ENCODE measurements around the gene HELB. TPM values are rescaled to one million over a fixed set of nuclear protein-coding genes. Genes with fewer than 3 reads are reported as not detected.

HELB gene
- total and polyA plus RNA-seq, 2 of the 8 experiments (the other 6 are each of a cell fraction or from before 2014, with no cell fraction given): 1.8 to 7.6 TPM

- Histone ChIP-seq H3K4ac (replicated peaks; ENCODE audit: insufficient read length, low read depth, low read length) (no peak overlapping the region), H2BK5ac (ENCODE audit: low read depth, low read length) (no peak overlapping the region), H2BK120ac (replicated peaks; ENCODE audit: low read depth, low read length) (no peak overlapping the region), H2BK20ac (ENCODE audit: low read length) (no peak overlapping the region), H4K8ac (ENCODE audit: extremely low read depth, insufficient read depth, low read length) (no peak overlapping the region), H3K9ac (replicated peaks in 1 of 4; ENCODE audit: extremely low read depth in 1 of 4, low read depth in 3 of 4, low read length in 3 of 4) (no peak overlapping the region), H4K20me1 (replicated peaks in 1 of 2; ENCODE audit: control insufficient read depth in 1 of 2, insufficient read depth in 2 of 2, low read length in 2 of 2) (no peaks in the 10 kb centered on the region), H3K36me3 (ENCODE audit: control insufficient read depth in 2 of 4, insufficient read depth in 4 of 4, low read length in 3 of 4) (peaks cover 0 to 16% (median 4%) of the 10 kb centered on the region in 4 experiments; a peak in 4 of 8 replicates), H2AK5ac (ENCODE audit: low read depth, low read length) (no peak overlapping the region), H2AFZ (ENCODE audit: low read length) (no peak overlapping the region), H3K79me2 (ENCODE audit: control insufficient read depth in 1 of 2, insufficient read depth in 2 of 2, low read length in 2 of 2) (no peaks in the 10 kb centered on the region), H2BK15ac (ENCODE audit: low read length) (no peak overlapping the region), H3K4me2 (ENCODE audit: insufficient read depth in 1 of 2, low read depth in 2 of 2, low read length in 2 of 2) (no peak overlapping the region), H4K91ac (replicated peaks; ENCODE audit: insufficient read length, low read length) (no peak overlapping the region), H3K27ac (ENCODE audit: low read depth, low read length) (no peak overlapping the region), H3K9me3 (ENCODE audit: insufficient read depth in 2 of 2, low read depth in 1 of 2, low read length in 1 of 2) (0 out of 4 replicates have a peak, but pooled peaks cover 0 to under 1% of the 10 kb centered on the region in 2 experiments), H4K5ac (ENCODE audit: insufficient read length, low read depth, low read length) (no peak overlapping the region), H3K56ac (replicated peaks; ENCODE audit: insufficient read length, low read depth, low read length) (no peak overlapping the region), H3K18ac (ENCODE audit: extremely low read depth, low read length) (no peak overlapping the region), H3K23ac (ENCODE audit: insufficient read length) (no peak overlapping the region), H3K27me3 (replicated peaks in 1 of 4; ENCODE audit: control insufficient read depth in 3 of 4, extremely low read depth in 1 of 4, insufficient read depth in 3 of 4, low read length in 3 of 4) (no peaks in the 10 kb centered on the region), H3K14ac (ENCODE audit: insufficient read length) (no peak overlapping the region), H3K4me1 (replicated peaks in 1 of 4; ENCODE audit: control insufficient read depth in 3 of 4, insufficient read depth in 4 of 4, low read length in 3 of 4) (no peaks in the 10 kb centered on the region), H3K4me3 (ENCODE audit: extremely low read depth in 1 of 4, insufficient read depth in 2 of 4, low read depth in 3 of 4, low read length in 4 of 4) (no peak overlapping the region), H2BK12ac (ENCODE audit: low read depth, low read length) (no peak overlapping the region), H3K23me2 (ENCODE audit: low read depth, low read length) (no peaks in the 10 kb centered on the region), H3K79me1 (ENCODE audit: low read depth, low read length) (no peaks in the 10 kb centered on the region)
- POLR2A ChIA-PET (ENCODE audit: partially characterized antibody): no interaction called here
- FAIRE-seq (no peak), DNase-seq (ENCODE audit: low read depth in 1 of 2, low spot score in 2 of 2) (no peak)
- 97% methylated on average over 2 of the region's 2 CpGs; no CpG with 5 or more reads in 1 of the 2 experiments for WGBS, 2 experiments (ENCODE audit: extremely low coverage in 1 of 2, insufficient coverage in 1 of 2, insufficient read length in 1 of 2, insufficient replicate concordance in 2 of 2, low coverage in 1 of 2, low lambda C conversion rate in 2 of 2, missing lambda C conversion rate in 1 of 2)
- CTCF ChIA-PET (ENCODE audit: partially characterized antibody): interaction anchor here (0.7 to 1.0 kb wide), 2 partner anchors 71 to 176 kb away, joined by 3 read pairs; no protein-coding TSS in a partner anchor
- TF ChIP-seq CEBPB (IDR thresholded peaks at IDR 0.05; ENCODE audit: low read depth, low read length) (no peak), POU5F1 (IDR thresholded peaks at IDR 0.05; ENCODE audit: low read depth, low read length) (no peak), SAP30 (IDR thresholded peaks at IDR 0.05; ENCODE audit: insufficient read depth, insufficient replicate concordance, low read length) (no peak), EGR1 (IDR thresholded peaks at IDR 0.05; ENCODE audit: borderline replicate concordance, low read depth, low read length) (no peak), JUND (IDR thresholded peaks at IDR 0.05; ENCODE audit: low read length) (no peak), HDAC6 (IDR thresholded peaks at IDR 0.05; ENCODE audit: low read depth, low read length) (no peak), RNF2 (IDR thresholded peaks at IDR 0.05; ENCODE audit: borderline replicate concordance, low read depth, low read length, missing control alignments, poor library complexity, severe bottlenecking) (no peak), E2F6 (IDR thresholded peaks at IDR 0.05) (no peak), RFX5 (IDR thresholded peaks at IDR 0.05; ENCODE audit: borderline replicate concordance, low read depth, low read length) (no peak), SP1 (IDR thresholded peaks at IDR 0.05; ENCODE audit: low read depth, low read length) (no peak), GABPA (IDR thresholded peaks at IDR 0.05; ENCODE audit: borderline replicate concordance, insufficient read depth, low read length) (no peak), EZH2 (IDR thresholded peaks at IDR 0.05; ENCODE audit: low read depth, low read length, severe bottlenecking) (no peak), TCF12 (IDR thresholded peaks at IDR 0.05; ENCODE audit: low read depth, low read length) (no peak), ASH2L (IDR thresholded peaks at IDR 0.05; ENCODE audit: low read length) (no peak)
Observed at GRCh38 chr12:66335746-66336145, 33.5 kb downstream of the HELB start.
